MM.1S (cell line): Measurements from ENCODE around the gene RCBTB1.

Experiments
- DNase-seq: peaks from one replicate; pipeline ENCODE4 v3.0.0-alpha.2; 2015
- H2AFZ ChIP-seq: fragments of 300-600 bp; sonication (generic); 2 replicates; pipeline ENCODE4 v1.6.0; 2016; ENCODE audit warnings: antibody characterized with exemption, low read length
- H3F3A ChIP-seq: fragments of 300-600 bp; sonication (generic); 2 replicates; pipeline ENCODE4 v1.6.1; 2016; ENCODE audit warnings: mild to moderate bottlenecking, antibody characterized with exemption, low read length, moderate library complexity, mixed read lengths; ENCODE audit not compliant: insufficient read depth
- H3K27ac ChIP-seq: fragments of 300-600 bp; sonication (generic); 2 replicates; pipeline ENCODE4 v1.5.1; 2016; ENCODE audit warnings: mild to moderate bottlenecking, low read length
- H3K27me3 ChIP-seq: fragments of 300-600 bp; sonication (generic); replicated peaks from 2 replicates; pipeline ENCODE4 v1.6.0; 2016; ENCODE audit warnings: low read length; ENCODE audit not compliant: insufficient read depth
- H3K36me3 ChIP-seq: fragments of 300-600 bp; sonication (generic); replicated peaks from 2 replicates; pipeline ENCODE4 v1.6.1; 2016; ENCODE audit warnings: mild to moderate bottlenecking, low read length, mixed read lengths; ENCODE audit not compliant: insufficient read depth
- H3K4me1 ChIP-seq: fragments of 300-600 bp; sonication (generic); 2 replicates; pipeline ENCODE4 v1.6.1; 2016; ENCODE audit warnings: low read length, mixed read lengths
- H3K4me2 ChIP-seq: fragments of 300-600 bp; sonication (generic); 2 replicates; pipeline ENCODE4 v1.6.0; 2016; ENCODE audit warnings: low read depth, low read length
- H3K4me3 ChIP-seq: fragments of 300-600 bp; sonication (generic); 2 replicates; pipeline ENCODE4 v1.5.1; 2016; ENCODE audit warnings: low read length, mixed read lengths
- H3K79me2 ChIP-seq: fragments of 300-600 bp; sonication (generic); 2 replicates; pipeline ENCODE4 v1.6.1; 2016; ENCODE audit warnings: mixed run types, low read length, mixed read lengths
- H3K9ac ChIP-seq: fragments of 300-600 bp; sonication (generic); 2 replicates; pipeline ENCODE4 v1.6.1; 2016; ENCODE audit warnings: low read length, mixed read lengths
- H3K9me2 ChIP-seq: fragments of 300-600 bp; sonication (generic); replicated peaks from 2 replicates; pipeline ENCODE4 v1.6.1; 2016; ENCODE audit warnings: mild to moderate bottlenecking, low read length, mixed read lengths; ENCODE audit not compliant: insufficient read depth
- H3K9me3 ChIP-seq: fragments of 300-600 bp; sonication (generic); replicated peaks from 2 replicates; pipeline ENCODE4 v1.6.1; 2016; ENCODE audit warnings: mild to moderate bottlenecking, low read length, mixed read lengths; ENCODE audit not compliant: insufficient read depth
- H4K20me1 ChIP-seq: fragments of 300-600 bp; sonication (generic); 2 replicates; pipeline ENCODE4 v1.6.1; 2016; ENCODE audit warnings: mild to moderate bottlenecking, low read length, moderate library complexity, mixed read lengths; ENCODE audit not compliant: insufficient read depth
- CTCF ChIP-seq: fragments of 300-600 bp; sonication (generic); IDR thresholded peaks from 2 replicates; pipeline ENCODE4 v1.5.1; 2016; ENCODE audit warnings: antibody characterized with exemption, low read length, mixed read lengths
- EZH2 ChIP-seq: fragments of 300-600 bp; sonication (generic); optimal IDR thresholded peaks from 2 replicates; pipeline ENCODE3; 2017; ENCODE audit warnings: low read depth, mild to moderate bottlenecking, antibody characterized with exemption, low read length, mixed read lengths
- EZH2phosphoT487 ChIP-seq: fragments of 300-600 bp; sonication (generic); IDR thresholded peaks from 2 replicates; pipeline ENCODE4 v1.6.1; 2018; ENCODE audit warnings: antibody characterized with exemption, low read length

Gene RCBTB1

GRCh38 chr13:49622174-49622946 is 37.0 kb upstream of the RCBTB1 start:
- DNase-seq = no peak
- Histone ChIP-seq H3K27me3 (no peaks in the 10 kb centered on the region), H3K9me2 (no peaks in the 10 kb centered on the region), H2AFZ (no peak overlapping the region), H3K9ac (no peak overlapping the region), H3K36me3 (no peaks in the 10 kb centered on the region), H3F3A (no peaks in the 10 kb centered on the region), H3K4me1 (no peaks in the 10 kb centered on the region), H3K4me2 (no peak overlapping the region), H3K9me3 (no peaks in the 10 kb centered on the region), H3K4me3 (no peak overlapping the region), H3K27ac (no peak overlapping the region), H3K79me2 (no peaks in the 10 kb centered on the region), H4K20me1 (no peaks in the 10 kb centered on the region)
- TF ChIP-seq EZH2 (no peak), CTCF (no peak), EZH2phosphoT487 (no peak)

- no peaks in the 10 kb centered on the region for H4K20me1 ChIP-seq
- no peaks in the 10 kb centered on the region for H3K27me3 ChIP-seq
- H3K79me2 ChIP-seq = no peaks in the 10 kb centered on the region
- H3K36me3 ChIP-seq = no peaks in the 10 kb centered on the region
- no peaks in the 10 kb centered on the region for H3K4me1 ChIP-seq
- no peak overlapping the region for H3K4me2 ChIP-seq
- H3K9me3 ChIP-seq = no peaks in the 10 kb centered on the region
- no peaks in the 10 kb centered on the region for H3K9me2 ChIP-seq
- H3K27ac ChIP-seq = no peak overlapping the region
- H2AFZ ChIP-seq = no peak overlapping the region
- H3K4me3 ChIP-seq = no peak overlapping the region
- H3F3A ChIP-seq = no peaks in the 10 kb centered on the region
- no peak for TF ChIP-seq CTCF
- no peak for TF ChIP-seq EZH2
- TF ChIP-seq EZH2phosphoT487 = no peak
- DNase-seq = no peak
- H3K9ac ChIP-seq = no peak overlapping the region
Observed at GRCh38 chr13:49620170-49620621, 34.8 kb upstream of the RCBTB1 start.

- H3K9ac ChIP-seq = no peak overlapping the region
- no peak overlapping the region for H2AFZ ChIP-seq
- H3K4me1 ChIP-seq = no peaks in the 10 kb centered on the region
- no peaks in the 10 kb centered on the region for H3F3A ChIP-seq
- no peak overlapping the region for H3K4me3 ChIP-seq
- H3K9me2 ChIP-seq = no peaks in the 10 kb centered on the region
- H3K4me2 ChIP-seq = no peak overlapping the region
- no peak overlapping the region for H3K27ac ChIP-seq
- TF ChIP-seq EZH2 (no peak), CTCF (no peak), EZH2phosphoT487 (no peak)
- no peak for DNase-seq
- H3K79me2 ChIP-seq = no peaks in the 10 kb centered on the region
- H3K36me3 ChIP-seq = no peaks in the 10 kb centered on the region
- no peaks in the 10 kb centered on the region for H3K27me3 ChIP-seq
- no peaks in the 10 kb centered on the region for H4K20me1 ChIP-seq
- H3K9me3 ChIP-seq = no peaks in the 10 kb centered on the region
Observed at GRCh38 chr13:49616676-49617065, 31.3 kb upstream of the RCBTB1 start.
